SKM-1 (cell line): Measurements from ENCODE around the gene MAGEH1.

Experiments
- DNase-seq: peaks from one replicate; lab custom pipeline; 2025; ENCODE audit not compliant: unreplicated experiment; lab: John Stamatoyannopoulos, UW

Gene MAGEH1

GRCh38 chrX:55490121-55490520 is 38.2 kb downstream of the MAGEH1 start:
- DNase-seq, result no peak

GRCh38 chrX:55490974-55491373 is 39.0 kb downstream of the MAGEH1 start:
- no peak for DNase-seq
